H9 (cell line): ENCODE measurements around the gene EPO. TPM values are rescaled to one million over a fixed set of nuclear protein-coding genes. Genes with fewer than 3 reads are reported as not detected.

Experiments
- DNase-seq: peaks from one replicate; pipeline ENCODE4 v3.0.0-alpha.2; 2017
- H2AFZ ChIP-seq: one replicate; pipeline ENCODE4 v1.6.1; 2013; ENCODE audit warnings: mild to moderate bottlenecking, low read length, control low read depth, moderate library complexity
- H2AK5ac ChIP-seq: 2 replicates; pipeline ENCODE4 v1.6.1; 2013; ENCODE audit warnings: low read length, control low read depth, mixed read lengths; ENCODE audit not compliant: insufficient read length
- H2BK120ac ChIP-seq: one replicate; pipeline ENCODE4 v1.6.1; 2013; ENCODE audit warnings: low read depth, mild to moderate bottlenecking, low read length, control low read depth, inconsistent platforms; ENCODE audit not compliant: poor library complexity, severe bottlenecking
- H2BK12ac ChIP-seq: 2 replicates; pipeline ENCODE4 v1.6.1; 2013; ENCODE audit warnings: low read length, control low read depth, mixed read lengths, low read depth; ENCODE audit not compliant: insufficient read length
- H2BK15ac ChIP-seq: 2 replicates; pipeline ENCODE4 v1.6.1; 2013; ENCODE audit warnings: low read depth, low read length, control low read depth
- H2BK20ac ChIP-seq: one replicate; pipeline ENCODE4 v1.6.1; 2013; ENCODE audit warnings: low read depth, mild to moderate bottlenecking, low read length, control low read depth, inconsistent platforms; ENCODE audit not compliant: poor library complexity, severe bottlenecking
- H2BK5ac ChIP-seq: 2 replicates; pipeline ENCODE4 v1.6.1; 2013; ENCODE audit warnings: low read length, control low read depth, mixed read lengths; ENCODE audit not compliant: insufficient read length
- H3K14ac ChIP-seq: 2 replicates; pipeline ENCODE4 v1.6.1; 2013; ENCODE audit warnings: low read length, control low read depth; ENCODE audit not compliant: insufficient read depth
- H3K18ac ChIP-seq: 2 replicates; pipeline ENCODE4 v1.6.1; 2013; ENCODE audit warnings: low read depth, mild to moderate bottlenecking, mixed read lengths, low read length, control low read depth; ENCODE audit not compliant: insufficient read length
- H3K23ac ChIP-seq: 2 replicates; pipeline ENCODE4 v1.6.1; 2013; ENCODE audit warnings: low read length, control low read depth, mixed read lengths, low read depth; ENCODE audit not compliant: insufficient read length
- H3K23me2 ChIP-seq: 2 replicates; pipeline ENCODE4 v1.6.1; 2013; ENCODE audit warnings: low read depth, mild to moderate bottlenecking, mixed read lengths, low read length, control low read depth; ENCODE audit not compliant: insufficient read length, poor library complexity, severe bottlenecking
- H3K27ac ChIP-seq: 2 replicates; pipeline ENCODE4 v1.5.1; 2013; ENCODE audit warnings: low read length, control low read depth, mixed read lengths, low read depth; ENCODE audit not compliant: insufficient read length
- H3K27me3 ChIP-seq: 2 replicates; pipeline ENCODE4 v1.6.1; 2013; ENCODE audit warnings: low read length, control low read depth, inconsistent platforms; ENCODE audit not compliant: insufficient read depth
- H3K4ac ChIP-seq: 2 replicates; pipeline ENCODE4 v1.6.1; 2013; ENCODE audit warnings: low read depth, mild to moderate bottlenecking, control low read depth, inconsistent platforms, low read length, moderate library complexity
- H3K4me1 ChIP-seq: 2 replicates; pipeline ENCODE4 v1.6.1; 2013; ENCODE audit warnings: low read length, control low read depth, inconsistent platforms; ENCODE audit not compliant: insufficient read depth
- H3K4me2 ChIP-seq: 2 replicates; pipeline ENCODE4 v1.6.1; 2013; ENCODE audit warnings: low read length, control low read depth, mixed read lengths; ENCODE audit not compliant: insufficient read length, insufficient read depth
- H3K56ac ChIP-seq: 2 replicates; pipeline ENCODE4 v1.6.1; 2013; ENCODE audit warnings: low read depth, mild to moderate bottlenecking, mixed read lengths, low read length, control low read depth; ENCODE audit not compliant: insufficient read length
- H3K79me1 ChIP-seq: 2 replicates; pipeline ENCODE4 v1.6.1; 2013; ENCODE audit warnings: low read depth, mild to moderate bottlenecking, moderate library complexity, low read length, control low read depth, inconsistent platforms; ENCODE audit not compliant: insufficient read depth, poor library complexity, severe bottlenecking
- H3K79me2 ChIP-seq: 2 replicates; pipeline ENCODE4 v1.6.1; 2013; ENCODE audit warnings: low read length, control low read depth, inconsistent platforms; ENCODE audit not compliant: insufficient read depth
- H3K9ac ChIP-seq: 2 replicates; pipeline ENCODE4 v1.6.1; 2013; ENCODE audit warnings: low read length, control low read depth, mixed read lengths; ENCODE audit not compliant: insufficient read length; ENCODE audit errors: extremely low read depth
- H3K9me3 ChIP-seq: one replicate; pipeline ENCODE4 v1.6.1; 2013; ENCODE audit warnings: low read depth, low read length, inconsistent platforms; ENCODE audit not compliant: control insufficient read depth
- H3T11ph ChIP-seq: one replicate; pipeline ENCODE4 v1.6.1; 2013; ENCODE audit warnings: mild to moderate bottlenecking, low read length, control low read depth, inconsistent platforms
- H4K20me1 ChIP-seq: one replicate; pipeline ENCODE4 v1.6.1; 2013; ENCODE audit not compliant: control insufficient read depth, insufficient read length, insufficient read depth
- H4K5ac ChIP-seq: 2 replicates; pipeline ENCODE4 v1.6.1; 2013; ENCODE audit warnings: low read depth, mild to moderate bottlenecking, mixed read lengths, low read length, control low read depth; ENCODE audit not compliant: insufficient read length
- H4K8ac ChIP-seq: replicated peaks from 2 replicates; pipeline ENCODE4 v1.6.1; 2013; ENCODE audit warnings: low read length, control low read depth, mixed read lengths, low read depth; ENCODE audit not compliant: insufficient read length
- H4K91ac ChIP-seq: 2 replicates; pipeline ENCODE4 v1.6.1; 2013; ENCODE audit warnings: low read depth, mild to moderate bottlenecking, moderate library complexity, mixed read lengths, low read length, control low read depth; ENCODE audit not compliant: insufficient read length
- H3K27ac Mint-ChIP-seq, 3 experiments: 2 replicates in 2 of 3; 3 replicates in 1 of 3; pipeline ENCODE4 v1.8.0; 2020 to 2021; ENCODE audit warnings: mixed read lengths in 3 of 3, mild to moderate bottlenecking in 1 of 3, moderate library complexity in 1 of 3
- H3K27me3 Mint-ChIP-seq: 2 replicates; pipeline ENCODE4 v1.8.0; 2021; ENCODE audit warnings: low read depth, mild to moderate bottlenecking, moderate library complexity, mixed read lengths
- H3K36me3 Mint-ChIP-seq, 3 experiments: 2 replicates in 2 of 3; 3 replicates in 1 of 3; pipeline ENCODE4 v1.8.0; 2020 to 2021; ENCODE audit warnings: low read depth in 3 of 3, mixed read lengths in 3 of 3; ENCODE audit not compliant: insufficient read depth in 1 of 3
- H3K4me1 Mint-ChIP-seq, 2 experiments: 2 replicates each; pipeline ENCODE4 v1.8.0; 2020; ENCODE audit warnings: mixed read lengths in 2 of 2
- H3K4me3 Mint-ChIP-seq, 2 experiments: 2 replicates in 1 of 2; 3 replicates in 1 of 2; pipeline ENCODE4 v1.8.0; 2020 to 2021; ENCODE audit warnings: mild to moderate bottlenecking in 2 of 2, mixed read lengths in 2 of 2, moderate library complexity in 1 of 2
- H3K9me3 Mint-ChIP-seq, 2 experiments: 2 replicates in 1 of 2; 3 replicates in 1 of 2; pipeline ENCODE4 v1.8.0; 2020; ENCODE audit warnings: mild to moderate bottlenecking in 2 of 2, mixed read lengths in 2 of 2, moderate library complexity in 1 of 2
- WGBS: extraction: QIAGEN DNeasy Blood & Tissue Kit; methylation state at CpG from one replicate; pipeline ENCODE4 v1.1.7; 2013; ENCODE audit warnings: missing lambda C conversion rate, low lambda C conversion rate, mixed read lengths; ENCODE audit not compliant: insufficient read length; ENCODE audit errors: extremely low coverage; 5-methylcytosine and 5-hydroxymethylcytosine counted together
- total RNA-seq: library from RNA; stranded (reverse); gene quantifications from 2 replicates; pipeline ENCODE4 v1.2.1, GENCODE V29; 2021
- TF ChIP-seq, protein P1 (sequence below): fragments of 200-600 bp; sonication (generic); conservative IDR thresholded peaks from 3 replicates; pipeline ENCODE4 v1.8.0; 2021; ENCODE audit warnings: antibody characterized with exemption, mild to moderate bottlenecking

The EPO gene
- total RNA-seq, 1 experiment from 2014 or later: 0.44 TPM

GRCh38 chr7:100711369-100711768 is 8.9 kb upstream of the EPO start:
- Histone ChIP-seq H3K56ac (no peak overlapping the region), H2BK120ac (no peak overlapping the region), H3K79me1 (peaks cover 5% of the 10 kb centered on the region), H3K27me3 (no peaks in the 10 kb centered on the region), H3K23me2 (peaks cover 8% of the 10 kb centered on the region), H3K79me2 (peaks cover 8% of the 10 kb centered on the region; the same call in 1 of the 2 replicates), H2AFZ (no peak overlapping the region), H4K8ac (no peak overlapping the region), H2BK5ac (no peak overlapping the region), H3K9ac (no peak overlapping the region), H3K27ac (no peak overlapping the region), H2BK12ac (no peak overlapping the region), H4K91ac (no peak overlapping the region), H3K4me1 (no peaks in the 10 kb centered on the region), H4K5ac (no peak overlapping the region), H3K4ac (no peak overlapping the region), H2AK5ac (no peak overlapping the region), H2BK15ac (no peak overlapping the region), H2BK20ac (no peak overlapping the region), H3K9me3 (no peaks in the 10 kb centered on the region), H3K4me2 (no peak overlapping the region), H3K18ac (no peak overlapping the region), H3K14ac (no peak overlapping the region), H3T11ph (no peak overlapping the region), H4K20me1 (no peaks in the 10 kb centered on the region), H3K23ac (no peak overlapping the region)
- no peak overlapping the region; a peak in 1 of 7 replicates for H3K27ac Mint-ChIP-seq
- no CpG with 5 or more reads among the region's 11 CpGs for WGBS
- DNase-seq: no peak
- peaks cover 4% of the 10 kb centered on the region for H3K27me3 Mint-ChIP-seq
- H3K4me3 Mint-ChIP-seq: no peak overlapping the region
- H3K36me3 Mint-ChIP-seq: peaks cover 4 to 19% (median 17%) of the 10 kb centered on the region in 3 experiments; a peak in 6 of 7 replicates
- H3K4me1 Mint-ChIP-seq: peaks cover 10 to 11% of the 10 kb centered on the region in 2 experiments
- TF ChIP-seq, protein P1, sequence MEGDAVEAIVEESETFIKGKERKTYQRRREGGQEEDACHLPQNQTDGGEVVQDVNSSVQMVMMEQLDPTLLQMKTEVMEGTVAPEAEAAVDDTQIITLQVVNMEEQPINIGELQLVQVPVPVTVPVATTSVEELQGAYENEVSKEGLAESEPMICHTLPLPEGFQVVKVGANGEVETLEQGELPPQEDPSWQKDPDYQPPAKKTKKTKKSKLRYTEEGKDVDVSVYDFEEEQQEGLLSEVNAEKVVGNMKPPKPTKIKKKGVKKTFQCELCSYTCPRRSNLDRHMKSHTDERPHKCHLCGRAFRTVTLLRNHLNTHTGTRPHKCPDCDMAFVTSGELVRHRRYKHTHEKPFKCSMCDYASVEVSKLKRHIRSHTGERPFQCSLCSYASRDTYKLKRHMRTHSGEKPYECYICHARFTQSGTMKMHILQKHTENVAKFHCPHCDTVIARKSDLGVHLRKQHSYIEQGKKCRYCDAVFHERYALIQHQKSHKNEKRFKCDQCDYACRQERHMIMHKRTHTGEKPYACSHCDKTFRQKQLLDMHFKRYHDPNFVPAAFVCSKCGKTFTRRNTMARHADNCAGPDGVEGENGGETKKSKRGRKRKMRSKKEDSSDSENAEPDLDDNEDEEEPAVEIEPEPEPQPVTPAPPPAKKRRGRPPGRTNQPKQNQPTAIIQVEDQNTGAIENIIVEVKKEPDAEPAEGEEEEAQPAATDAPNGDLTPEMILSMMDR: no peak
- H3K9me3 Mint-ChIP-seq: no peaks in the 10 kb centered on the region; a peak in 1 of 5 replicates
